ENCODE measurements around the gene CTNNA3. TPM values are rescaled to one million over a fixed set of nuclear protein-coding genes. Genes with fewer than 3 reads are reported as not detected.

Gene CTNNA3

DNA sequence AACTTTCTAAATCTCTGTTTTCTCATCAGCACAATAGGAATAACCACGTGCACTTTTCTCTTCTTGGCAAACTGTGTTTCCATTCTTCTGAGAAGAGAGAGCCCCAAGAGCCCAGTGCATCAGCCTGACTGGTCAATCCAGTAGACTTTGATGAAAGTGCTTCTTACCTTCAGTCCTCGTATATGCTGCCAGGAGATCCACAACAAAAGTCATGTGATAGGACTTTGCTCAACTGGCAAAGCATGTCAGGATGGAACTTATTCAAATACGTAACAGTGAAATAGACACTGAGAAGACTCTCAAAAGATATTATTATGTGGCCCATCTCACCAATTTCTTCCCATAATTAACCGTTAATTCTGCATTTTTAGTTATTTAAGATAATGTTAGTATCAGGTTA, 1801.6 kb downstream of the CTNNA3 start:
- Histone ChIP-seq H3K27me3 (ENCODE audit: control insufficient read depth, insufficient read depth, low read length) (no peaks in the 10 kb centered on the region), H3K4me2 (ENCODE audit: low read length) (no peak overlapping the region), H3K9me3 (replicated peaks; ENCODE audit: low read length) (no peaks in the 10 kb centered on the region), H3K4me3 (ENCODE audit: low read length) (no peak overlapping the region), H3K9ac (ENCODE audit: low read depth, low read length) (no peak overlapping the region), H3K36me3 (ENCODE audit: insufficient read depth, low read length) (no peaks in the 10 kb centered on the region), H3K4me1 (ENCODE audit: control insufficient read depth, insufficient read depth, low read length) (no peaks in the 10 kb centered on the region)

DNA sequence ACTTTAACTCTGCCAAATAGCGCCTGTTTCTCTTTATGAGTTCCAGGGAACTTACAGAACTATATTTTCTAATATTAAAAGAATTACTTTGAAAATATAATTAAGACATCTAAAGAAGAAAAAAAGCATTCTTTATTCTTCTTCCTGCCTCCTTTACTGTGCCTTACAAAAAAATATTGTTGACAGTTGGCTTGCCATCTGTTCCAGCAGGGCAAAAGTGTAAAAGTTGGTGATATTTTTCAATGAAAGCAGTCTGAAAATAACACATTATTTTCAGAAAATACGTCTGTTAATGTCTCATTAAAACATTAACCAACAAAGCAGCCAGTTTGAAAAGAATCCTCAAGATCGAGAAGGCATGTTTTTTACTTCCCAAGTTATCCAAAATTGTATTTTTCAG, 1802.3 kb downstream of the CTNNA3 start:
- no peak overlapping the region for H3K4me2 ChIP-seq (ENCODE audit: low read length)

DNA sequence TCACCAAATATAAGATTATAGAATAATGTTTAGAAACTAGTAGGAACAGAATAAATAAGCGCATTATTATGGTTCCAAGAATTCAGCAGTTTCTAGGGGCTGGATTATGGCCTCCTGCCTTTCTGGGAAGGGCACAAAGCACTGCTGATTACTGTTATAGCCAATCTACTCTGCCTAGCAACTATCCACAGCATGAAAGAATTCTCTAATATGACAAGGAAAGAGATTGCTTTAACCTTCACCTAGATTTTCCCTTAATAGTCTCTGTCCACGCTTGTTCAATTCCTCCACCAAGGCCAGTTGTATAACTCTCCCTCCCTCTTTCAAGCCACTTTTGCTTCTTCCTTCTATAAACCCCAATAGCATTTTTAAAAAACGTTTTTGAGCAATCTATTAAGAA, 1803.7 kb downstream of the CTNNA3 start:
- no peaks in the 10 kb centered on the region for H3K4me1 ChIP-seq (ENCODE audit: control insufficient read depth, insufficient read depth, low read length)
- no peaks in the 10 kb centered on the region for H3K9me3 ChIP-seq (replicated peaks; ENCODE audit: low read length)
- H3K4me2 ChIP-seq (ENCODE audit: low read length), result no peak overlapping the region
- H3K27me3 ChIP-seq (ENCODE audit: control insufficient read depth, insufficient read depth, low read length), result no peaks in the 10 kb centered on the region
- H3K36me3 ChIP-seq (ENCODE audit: insufficient read depth, low read length), result no peaks in the 10 kb centered on the region
- H3K9ac ChIP-seq (ENCODE audit: low read depth, low read length), result no peak overlapping the region
- H3K4me3 ChIP-seq (ENCODE audit: low read length), result no peak overlapping the region

More for the DNA sequence above, 1802.3 kb downstream of the CTNNA3 start:
- Histone ChIP-seq H3K9ac (ENCODE audit: low read depth, low read length) (no peak overlapping the region), H3K9me3 (replicated peaks; ENCODE audit: low read length) (no peaks in the 10 kb centered on the region), H3K27me3 (ENCODE audit: control insufficient read depth, insufficient read depth, low read length) (no peaks in the 10 kb centered on the region), H3K4me1 (ENCODE audit: control insufficient read depth, insufficient read depth, low read length) (no peaks in the 10 kb centered on the region), H3K36me3 (ENCODE audit: insufficient read depth, low read length) (no peaks in the 10 kb centered on the region), H3K4me3 (ENCODE audit: low read length) (no peak overlapping the region)

DNA sequence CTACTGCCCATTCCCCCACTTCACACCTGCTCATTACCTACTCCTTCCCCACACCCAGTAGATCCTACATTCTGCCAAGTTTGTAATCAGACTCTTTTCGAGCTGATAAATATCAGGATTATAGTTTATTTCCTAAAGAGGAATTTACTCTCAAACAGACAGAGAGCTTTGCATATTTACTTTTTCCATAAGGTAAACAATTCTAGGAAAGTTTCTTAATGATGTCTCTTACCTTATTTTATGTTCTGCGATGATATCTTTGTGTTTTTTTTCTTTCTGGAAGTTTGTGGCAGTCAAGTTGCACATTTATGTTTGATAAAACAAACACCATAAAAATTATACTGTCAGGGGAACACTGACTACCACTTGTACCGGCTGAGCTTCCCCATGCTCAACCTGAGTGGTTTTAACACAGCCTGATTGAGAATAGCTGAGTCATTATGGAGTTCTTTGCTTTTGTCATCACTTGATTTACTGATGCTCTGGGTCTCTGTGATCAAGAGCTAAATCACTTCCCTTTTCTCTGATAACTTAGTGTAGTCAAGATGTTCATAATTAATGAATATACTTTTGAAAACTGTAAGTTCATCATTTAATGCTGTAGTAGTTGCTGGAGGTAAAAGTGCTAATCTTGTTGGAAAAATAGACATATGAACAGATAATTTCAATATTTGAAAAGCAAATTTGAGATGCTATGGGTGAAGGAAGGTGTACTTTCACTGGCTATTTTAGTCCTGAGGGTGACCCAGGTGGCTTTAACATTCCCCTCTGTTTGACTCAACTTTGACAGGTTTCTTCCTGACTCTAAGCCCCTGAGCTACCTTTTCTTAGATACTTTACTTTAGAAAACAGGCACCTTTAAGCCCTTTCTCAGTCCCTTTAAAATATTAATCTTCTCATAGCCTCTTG, 1804.7 kb downstream of the CTNNA3 start:
- H3K27me3 ChIP-seq (ENCODE audit: control insufficient read depth, insufficient read depth, low read length), result no peaks in the 10 kb centered on the region
- H3K4me1 ChIP-seq (ENCODE audit: control insufficient read depth, insufficient read depth, low read length), result no peaks in the 10 kb centered on the region
- H3K4me2 ChIP-seq (ENCODE audit: low read length), result no peak overlapping the region
- H3K36me3 ChIP-seq (ENCODE audit: insufficient read depth, low read length), result no peaks in the 10 kb centered on the region
- H3K4me3 ChIP-seq (ENCODE audit: low read length), result no peak overlapping the region
- no peaks in the 10 kb centered on the region for H3K9me3 ChIP-seq (replicated peaks; ENCODE audit: low read length)
- H3K9ac ChIP-seq (ENCODE audit: low read depth, low read length), result no peak overlapping the region

DNA sequence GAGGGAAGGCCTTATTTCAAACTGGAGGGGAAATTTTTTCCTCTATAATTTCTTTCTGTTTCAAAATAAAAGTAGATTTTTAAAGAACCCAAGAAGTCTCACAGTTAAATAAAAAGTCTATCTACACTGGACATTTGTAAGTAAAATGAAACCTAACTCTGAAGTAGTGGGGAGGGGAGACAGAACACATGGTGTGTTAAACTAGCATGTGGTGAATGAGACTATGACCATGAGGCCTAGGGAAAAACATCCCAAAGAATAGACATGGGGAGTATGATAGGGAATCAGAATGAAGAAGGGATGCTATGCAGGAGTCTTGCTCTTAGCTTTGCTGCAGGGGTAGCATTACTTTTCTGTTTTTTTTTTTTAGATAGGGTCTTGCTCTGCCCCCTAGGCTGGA, 1831.5 kb downstream of the CTNNA3 start:
- Histone ChIP-seq H3K4me1 (ENCODE audit: control insufficient read depth, insufficient read depth, low read length) (peaks cover 8% of the 10 kb centered on the region), H3K9ac (ENCODE audit: low read depth, low read length) (no peak overlapping the region), H3K4me3 (ENCODE audit: low read length) (no peak overlapping the region), H3K27me3 (ENCODE audit: control insufficient read depth, insufficient read depth, low read length) (no peaks in the 10 kb centered on the region), H3K9me3 (replicated peaks; ENCODE audit: low read length) (no peaks in the 10 kb centered on the region), H3K4me2 (ENCODE audit: low read length) (no peak overlapping the region), H3K36me3 (ENCODE audit: insufficient read depth, low read length) (no peaks in the 10 kb centered on the region)

DNA sequence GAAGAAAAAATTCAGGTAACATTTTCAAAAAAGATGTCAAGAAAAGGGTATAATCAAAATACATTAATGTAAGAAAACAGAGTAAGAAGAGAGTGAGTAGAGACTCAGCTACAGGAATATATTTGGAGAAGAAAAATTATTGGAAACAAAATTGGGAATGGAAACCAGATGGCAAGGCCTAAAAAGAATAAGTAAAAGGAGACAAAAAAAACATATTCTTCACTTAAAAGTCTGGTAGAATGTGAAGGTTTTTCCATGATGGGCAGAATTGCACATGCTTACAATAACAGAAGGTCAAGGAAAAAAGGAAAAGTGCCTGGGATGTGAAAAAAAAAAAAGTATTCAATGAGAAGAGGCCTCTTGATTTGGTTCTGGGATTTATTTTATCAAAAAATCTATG, 1832.0 kb downstream of the CTNNA3 start:
- no peak overlapping the region for H3K4me2 ChIP-seq (ENCODE audit: low read length)
- H3K9ac ChIP-seq (ENCODE audit: low read depth, low read length), result no peak overlapping the region
- peaks cover 8% of the 10 kb centered on the region for H3K4me1 ChIP-seq (ENCODE audit: control insufficient read depth, insufficient read depth, low read length)
- H3K36me3 ChIP-seq (ENCODE audit: insufficient read depth, low read length), result no peaks in the 10 kb centered on the region
- H3K9me3 ChIP-seq (replicated peaks; ENCODE audit: low read length), result no peaks in the 10 kb centered on the region
- no peak overlapping the region for H3K4me3 ChIP-seq (ENCODE audit: low read length)
- no peaks in the 10 kb centered on the region for H3K27me3 ChIP-seq (ENCODE audit: control insufficient read depth, insufficient read depth, low read length)

Small RNA genes within 50 kb of the gene (small RNA-seq; reads per million reads assigned to genes)
- not detected for gene AL607023.1
- not detected for gene MIR7151

Measured in skeletal muscle satellite cell (primary cell).